Stimulated activated CD4-positive, alpha-beta T cell treated with anti-CD3 and anti-CD28 coated beads, Interleukin-2, amount 100 ng/mL, for 4 hours (primary cell): ENCODE data around the gene INCENP.
"Not testable (repeated sequence)": the region's sequence is repeated elsewhere in the genome, so short reads cannot be mapped to it uniquely, and the experiment has no call there.

Experiments used
- DNase-seq: peaks from one replicate; pipeline ENCODE4 v3.0.0-alpha.2; 2020; ENCODE audit warnings: low read depth

INCENP gene

DNA sequence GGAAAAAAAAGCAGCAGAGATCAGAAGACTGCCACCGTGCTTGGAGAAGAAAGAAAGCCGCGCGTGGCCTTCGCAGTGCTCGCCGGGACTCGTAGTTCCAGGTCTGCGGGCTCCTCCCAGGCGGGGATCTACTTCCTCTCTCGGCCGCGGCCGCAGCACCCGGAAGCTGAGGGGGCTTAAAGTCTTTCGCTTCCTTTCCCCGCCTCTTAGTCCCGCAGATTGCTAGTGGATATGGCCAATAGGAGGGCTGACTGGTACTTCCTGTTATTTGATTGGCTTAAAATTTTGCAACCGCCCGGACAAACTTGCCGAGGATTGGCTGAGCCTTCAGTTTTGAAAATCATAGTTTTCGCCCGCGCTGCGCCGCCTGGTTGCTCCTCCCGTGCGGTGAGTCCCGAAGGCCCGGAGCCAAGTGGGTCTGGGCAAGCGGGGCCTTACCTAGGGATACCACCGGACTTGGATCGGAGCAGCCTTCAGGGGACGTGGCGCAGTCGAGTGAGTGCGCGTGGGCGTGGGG is at the start of gene INCENP:
INCENP (plus strand) TSS at position 343 of the 517 bp plus-strand sequence. CDS start 4,151 bp downstream, outside the sequence.
- DNase-seq, result peak; percentile 92

DNA sequence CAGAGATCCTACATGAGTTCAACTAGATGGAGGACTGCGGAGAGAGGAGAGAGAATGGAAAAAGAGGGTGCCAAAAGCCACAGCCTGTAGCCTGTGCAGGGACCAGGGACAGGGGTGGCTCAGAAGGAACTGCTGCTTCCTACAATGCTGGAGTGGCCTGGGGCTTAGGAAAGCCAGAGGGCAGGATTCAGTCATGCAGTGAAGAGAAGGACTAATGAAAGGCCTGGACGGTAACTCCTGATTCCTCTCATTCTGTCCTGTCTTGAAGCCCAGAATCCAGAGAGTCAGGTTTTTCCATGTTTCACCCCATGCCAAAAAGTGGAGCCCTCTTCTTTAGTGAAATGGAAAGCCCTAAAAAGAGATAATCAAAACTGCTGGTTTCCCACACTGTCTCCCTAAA is 48.4 kb upstream of the INCENP start:
- DNase-seq, result no peak

DNA sequence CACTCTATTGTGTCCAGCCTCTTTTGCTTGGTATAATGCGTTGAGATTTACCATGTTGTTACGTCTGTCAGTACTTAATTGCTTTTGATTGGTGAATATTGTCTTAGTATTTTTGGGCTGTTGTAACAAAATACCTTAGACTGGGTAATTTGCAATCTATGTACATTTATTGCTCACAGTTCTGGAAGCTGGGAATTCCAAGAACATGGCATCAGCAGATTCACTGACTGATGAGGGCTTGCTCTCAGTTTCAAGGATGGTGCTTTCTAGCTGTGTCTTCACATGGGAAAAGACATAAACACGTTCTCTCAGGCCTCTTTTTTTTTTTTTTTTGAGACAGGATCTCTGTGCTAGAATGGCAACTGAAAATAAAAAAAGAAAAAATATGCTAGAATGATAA is 46.7 kb upstream of the INCENP start:
- DNase-seq, result no peak

DNA sequence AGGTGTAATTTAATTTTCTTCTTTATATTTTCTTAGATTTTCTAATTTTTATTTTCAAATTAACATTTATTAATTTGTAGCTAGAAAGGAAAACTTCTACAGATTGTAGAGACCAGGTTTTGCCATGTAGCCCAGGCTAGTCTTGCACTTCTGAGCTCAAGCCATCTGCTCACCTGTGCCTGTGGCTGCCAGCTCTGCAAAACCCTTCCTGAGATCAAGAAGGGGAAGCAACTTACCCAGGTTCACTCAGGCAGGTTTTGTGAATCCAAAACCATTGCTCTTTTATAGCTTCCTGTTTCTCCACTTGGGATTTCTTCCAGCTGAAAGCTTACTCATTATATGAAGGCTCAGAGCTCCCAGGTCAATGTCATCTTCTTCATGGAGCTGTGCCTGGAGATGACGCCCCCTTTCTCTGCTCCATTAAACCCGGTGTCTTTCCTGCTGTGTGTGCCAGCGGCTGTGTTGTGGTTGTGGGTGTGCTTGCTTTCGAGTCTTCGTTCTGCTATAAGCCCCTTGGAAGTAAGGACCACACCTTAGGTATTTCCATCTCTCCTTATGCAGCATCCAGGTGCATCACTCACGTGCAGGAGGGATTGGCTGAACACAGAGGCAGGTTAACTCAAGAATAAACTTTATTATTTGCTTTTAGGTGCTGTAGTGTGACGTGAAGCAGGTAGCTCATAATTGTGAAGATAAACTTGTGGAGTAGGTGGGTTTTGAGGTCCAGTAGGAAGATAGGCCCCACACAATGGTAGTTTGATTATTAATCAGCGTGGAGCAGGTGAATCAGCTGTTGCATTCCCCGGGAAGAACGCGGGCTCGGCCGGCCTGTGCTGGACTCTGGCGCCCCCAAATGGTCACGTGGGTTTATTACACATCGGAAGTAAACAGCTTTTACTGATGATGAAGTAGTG is 42.2 kb upstream of the INCENP start:
- peak; percentile 70 for DNase-seq

DNA sequence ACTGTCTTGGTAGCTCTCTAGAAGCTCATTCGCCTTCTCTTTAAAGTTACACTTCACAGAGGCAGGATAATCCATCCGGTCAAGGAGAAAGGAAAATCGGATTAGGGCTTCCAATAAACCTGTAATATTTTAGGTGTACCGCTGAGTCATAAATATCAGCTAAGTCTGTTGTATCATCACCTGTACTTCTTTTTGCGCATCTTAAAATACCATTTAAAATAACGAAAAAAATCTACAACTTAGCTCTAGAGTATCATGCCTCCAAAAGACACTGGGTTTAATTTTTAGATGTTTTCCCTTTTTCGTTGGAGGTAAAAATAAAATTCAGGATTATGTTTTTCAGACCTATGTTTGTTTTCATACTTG is 41.5 kb upstream of the INCENP start:
- no peak for DNase-seq

DNA sequence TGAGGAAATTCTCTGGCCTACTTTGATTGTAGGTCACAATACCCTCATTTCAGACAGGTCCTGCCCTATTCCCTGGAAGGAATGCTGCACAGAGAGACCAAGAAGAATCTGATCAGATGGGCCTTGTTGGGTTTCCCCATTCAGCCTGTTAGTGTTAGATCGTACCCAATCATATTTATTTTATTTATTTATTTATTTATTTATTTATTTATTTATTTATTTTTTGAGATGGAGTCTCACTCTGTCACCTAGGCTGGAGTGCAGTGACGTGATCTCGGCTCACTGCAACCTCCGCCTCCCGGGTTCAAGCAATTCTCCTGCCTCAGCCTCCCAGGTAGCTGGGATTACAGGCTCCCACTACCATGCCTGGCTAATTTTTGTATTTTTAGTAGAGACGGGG is 39.0 kb upstream of the INCENP start:
- DNase-seq, result not testable (repeated sequence)

DNA sequence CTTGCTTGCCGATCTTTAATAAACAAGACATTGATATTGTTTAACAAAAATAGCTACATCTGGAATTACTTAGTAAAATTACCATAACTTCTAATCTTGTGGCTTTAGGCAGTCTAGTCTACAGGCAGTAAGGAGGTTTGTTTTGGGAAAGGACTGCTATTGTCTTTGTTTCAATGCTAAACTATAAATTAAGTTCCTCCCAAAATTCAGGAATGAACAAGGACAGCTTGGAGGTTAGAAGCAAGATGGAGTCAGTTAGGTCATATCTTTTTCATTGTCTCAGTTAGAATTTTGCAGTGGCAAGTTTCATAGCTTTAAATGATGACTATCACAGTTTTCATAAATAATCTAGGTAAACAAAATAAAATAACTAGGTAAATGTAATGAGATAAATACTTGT is 36.1 kb upstream of the INCENP start:
- DNase-seq, result no peak

DNA sequence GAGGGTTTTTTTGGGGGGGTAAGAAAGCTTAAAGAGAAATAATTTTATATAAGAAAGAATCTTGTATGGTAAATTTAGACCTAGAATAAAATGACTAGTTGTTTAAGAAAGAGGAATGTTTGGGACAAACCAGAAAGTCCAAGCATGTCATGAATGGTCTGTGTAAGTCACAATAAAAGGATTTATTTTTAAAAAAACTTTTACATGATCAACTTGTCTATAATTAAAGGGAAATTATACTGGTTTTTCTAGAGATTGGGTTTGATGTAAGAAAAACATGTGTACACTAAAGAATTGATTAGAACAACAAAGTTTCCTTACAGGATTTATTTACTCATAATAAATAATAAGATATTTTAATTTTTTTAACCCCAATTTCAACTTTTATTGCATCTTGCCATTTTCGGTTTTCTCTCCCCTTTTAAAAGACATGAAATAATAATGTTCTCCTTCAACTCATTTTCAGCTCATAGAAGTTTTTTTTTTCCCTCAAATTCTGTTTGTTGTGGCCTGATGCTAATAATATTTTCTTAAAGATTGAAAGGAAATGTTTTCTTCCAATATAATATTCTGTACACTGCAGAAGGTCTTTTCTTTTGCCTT is 35.4 kb upstream of the INCENP start:
- no peak for DNase-seq

DNA sequence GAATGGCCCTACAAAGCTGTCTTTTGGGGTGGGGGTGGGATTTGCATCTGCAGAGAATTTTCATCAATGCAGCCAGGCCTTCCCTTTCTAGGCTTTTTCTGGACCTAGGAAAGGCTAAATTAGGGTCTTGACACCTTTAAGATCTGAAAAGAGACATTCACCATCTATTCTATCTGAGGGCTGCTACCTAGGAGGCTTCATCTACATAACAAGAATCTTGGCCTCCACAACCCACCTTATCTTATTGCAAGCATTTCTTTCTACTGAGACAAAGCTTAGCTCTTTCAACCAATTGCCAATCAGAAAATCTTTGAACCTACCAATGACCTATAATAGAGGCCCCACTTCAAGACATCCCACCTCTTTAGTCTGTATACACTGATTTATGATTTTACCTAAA is 20.7 kb upstream of the INCENP start:
- DNase-seq, result no peak

DNA sequence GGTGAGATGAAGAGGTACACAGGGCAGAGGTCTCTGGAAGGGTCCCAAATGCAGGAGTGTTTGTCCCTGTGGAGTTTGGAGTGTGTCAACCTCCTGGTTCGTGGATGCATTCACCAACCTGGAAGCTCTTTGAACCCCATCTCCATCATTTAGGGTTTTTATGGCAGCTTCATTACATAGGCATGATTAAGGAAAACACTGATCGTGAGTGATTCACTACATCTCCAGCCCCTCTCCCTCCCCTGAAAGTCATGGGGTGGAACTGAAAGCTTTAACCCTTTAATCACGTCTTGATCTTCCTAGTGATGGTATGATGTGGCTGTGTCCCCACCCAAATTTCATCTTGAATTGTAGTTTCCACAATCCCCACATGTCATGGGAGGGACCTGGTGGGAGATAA is 19.8 kb upstream of the INCENP start:
- DNase-seq, result no peak

DNA sequence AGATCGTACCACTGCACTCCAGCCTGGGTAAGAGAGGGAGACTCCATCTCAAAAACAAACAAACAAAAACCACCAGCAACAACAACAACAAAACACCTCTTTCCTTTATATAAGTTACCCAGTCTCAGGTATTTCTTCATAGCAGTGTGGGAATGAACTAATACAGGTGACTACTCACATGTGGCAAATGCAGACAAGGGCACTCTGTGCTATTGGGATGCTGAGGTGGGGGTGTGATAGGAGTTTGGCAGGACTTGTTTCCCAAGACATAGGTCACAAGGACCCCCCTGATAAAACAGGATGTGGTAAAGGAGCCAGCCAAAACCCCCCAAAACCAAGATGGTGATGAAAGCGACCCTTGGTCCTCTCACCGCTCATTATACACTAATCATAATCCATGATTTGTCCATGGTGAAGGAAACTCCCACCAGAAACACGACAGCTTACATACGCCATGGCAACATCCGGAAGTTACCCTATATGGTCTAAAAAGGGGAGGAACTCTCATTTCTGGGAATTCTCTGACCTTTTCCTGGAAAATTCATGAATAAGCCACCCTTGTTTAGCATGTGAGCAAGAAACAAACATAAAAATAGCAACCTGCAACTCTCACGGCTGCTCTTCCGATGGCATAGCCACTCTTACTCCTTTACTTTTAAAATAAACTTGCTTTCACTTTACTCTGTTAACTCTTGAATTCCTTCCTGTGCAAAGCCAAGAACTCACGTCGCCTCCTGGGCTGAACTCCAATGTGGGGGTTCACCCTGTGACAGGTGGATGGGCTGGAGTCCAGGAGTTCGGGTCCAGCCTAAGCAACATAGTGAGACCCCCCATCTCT is 18.8 kb upstream of the INCENP start:
- no peak for DNase-seq

DNA sequence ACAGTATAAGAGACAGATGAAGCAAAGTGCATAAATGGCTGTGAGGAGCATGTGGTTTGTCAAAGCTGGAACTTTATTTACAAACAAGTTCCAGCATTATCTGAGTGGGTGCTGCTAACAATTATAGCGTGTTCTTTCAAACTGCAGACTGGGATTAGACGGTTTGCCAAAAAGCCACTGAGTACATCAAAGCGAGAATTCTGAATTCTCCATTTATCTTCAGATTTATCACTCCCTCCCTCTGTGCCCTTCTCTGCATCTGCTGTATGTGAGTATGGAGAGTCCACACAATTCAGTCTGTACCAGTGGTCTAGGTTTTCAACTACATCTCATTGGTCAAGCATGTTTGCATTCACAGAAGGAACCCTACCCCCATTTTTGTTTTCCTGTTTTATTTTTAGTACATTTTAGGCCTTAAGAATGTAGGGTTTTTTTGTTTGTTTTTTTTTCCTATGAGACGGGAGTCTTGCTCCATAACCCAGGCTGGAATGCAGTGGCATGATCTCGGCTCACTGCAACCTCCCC is 18.1 kb upstream of the INCENP start:
- DNase-seq, result no peak

DNA sequence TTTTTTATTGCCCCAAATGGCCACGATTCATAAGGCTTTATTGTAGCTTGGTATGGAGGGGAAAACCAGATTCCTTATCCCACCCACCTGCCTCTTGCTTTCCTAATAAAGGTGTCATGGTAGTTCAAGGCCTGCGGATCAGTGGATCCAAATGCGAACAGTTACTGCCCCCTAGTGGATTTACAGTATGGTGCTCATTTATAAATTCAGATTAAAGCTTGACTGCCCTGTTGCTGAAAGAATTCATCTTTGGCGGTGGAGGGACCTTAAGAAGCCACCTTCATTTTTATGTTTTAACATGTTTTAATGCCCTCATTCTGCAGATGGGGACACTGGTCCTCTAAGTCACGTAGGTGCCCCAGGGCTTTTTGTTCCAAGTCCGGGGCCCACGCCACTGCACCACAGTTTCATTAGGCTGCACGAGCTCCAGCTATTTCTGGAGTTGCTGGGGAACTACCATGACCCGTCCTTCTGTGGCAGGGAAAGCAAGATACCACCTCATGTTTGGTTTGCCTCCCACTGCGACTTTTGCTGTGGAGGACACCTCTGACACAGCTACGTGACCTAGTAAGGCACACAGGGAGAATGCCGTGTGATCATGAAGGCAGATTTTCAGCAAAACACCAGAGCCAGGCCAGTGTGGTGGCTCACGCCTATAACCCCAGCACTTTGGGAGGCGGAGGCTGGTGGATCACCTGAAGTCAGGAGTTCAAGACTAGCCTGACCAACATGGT is 15.6 kb upstream of the INCENP start:
- DNase-seq, result peak; percentile 25

DNA sequence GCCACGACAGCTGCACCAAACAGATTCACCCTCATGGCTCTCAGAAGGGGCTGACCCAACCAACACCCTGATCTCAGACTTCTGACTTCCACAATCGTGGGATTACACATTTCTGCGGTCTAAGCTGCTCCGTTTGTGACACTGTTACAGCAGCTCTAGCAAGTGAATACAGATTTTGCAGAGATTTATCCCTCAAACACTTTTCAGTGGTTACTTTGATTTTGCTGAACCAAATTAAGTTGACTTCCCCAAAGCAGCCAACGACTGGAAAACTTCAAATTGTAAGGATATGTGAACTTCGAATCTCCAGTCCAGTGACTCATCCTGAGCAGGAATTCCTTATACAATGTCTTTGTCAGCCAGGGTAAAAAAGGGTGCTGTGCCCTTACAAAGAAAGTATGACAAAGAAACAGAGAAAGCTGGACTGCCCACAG is 14.8 kb upstream of the INCENP start:
- DNase-seq, result no peak

DNA sequence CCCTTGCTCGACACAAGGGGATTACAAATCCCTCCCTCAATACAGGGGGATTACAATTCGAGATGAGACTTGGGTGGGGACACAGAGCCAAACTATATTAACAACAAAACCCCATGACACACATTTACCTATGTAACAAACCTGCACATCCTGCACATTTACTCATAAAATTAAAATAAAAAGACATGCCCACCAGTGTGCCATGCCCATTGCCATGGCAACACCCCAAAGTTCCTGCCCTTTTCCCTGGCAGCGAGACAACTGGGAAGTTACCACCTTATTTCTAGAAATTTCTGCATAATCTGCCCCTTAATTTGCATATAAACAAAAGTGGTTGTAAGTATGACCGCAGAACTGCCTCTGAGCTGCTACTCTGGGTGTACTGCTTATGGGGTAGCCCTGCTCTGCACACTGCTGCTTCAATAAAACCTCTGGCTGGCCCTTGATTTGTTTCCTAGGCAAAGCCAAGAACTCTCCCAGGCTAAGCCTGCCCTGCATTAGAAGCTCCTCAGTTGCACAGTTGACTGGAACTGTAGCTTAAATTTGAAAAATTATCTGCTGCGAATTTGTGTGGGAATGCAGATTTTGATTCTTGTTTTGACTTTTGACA is 8.6 kb upstream of the INCENP start:
- no peak for DNase-seq

DNA sequence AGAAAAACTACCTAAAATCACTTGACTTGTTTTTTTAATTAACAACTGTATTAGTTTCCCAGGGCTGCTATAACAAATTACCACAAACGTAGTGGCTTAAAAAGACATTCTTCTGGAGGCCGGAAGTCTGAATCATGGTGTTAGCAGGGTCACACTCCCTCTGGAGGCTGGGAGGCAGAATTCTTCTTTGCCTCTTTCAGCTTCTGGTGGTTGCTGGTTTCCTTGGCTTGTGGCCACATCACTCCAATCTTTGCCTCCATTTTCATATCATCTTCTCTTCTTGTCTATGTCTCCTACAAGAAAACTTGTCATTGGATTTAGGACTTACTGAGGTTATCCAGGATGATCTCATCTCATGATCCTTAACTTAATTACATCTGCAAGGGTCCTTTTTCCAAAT is 7.4 kb upstream of the INCENP start:
- DNase-seq, result no peak

DNA sequence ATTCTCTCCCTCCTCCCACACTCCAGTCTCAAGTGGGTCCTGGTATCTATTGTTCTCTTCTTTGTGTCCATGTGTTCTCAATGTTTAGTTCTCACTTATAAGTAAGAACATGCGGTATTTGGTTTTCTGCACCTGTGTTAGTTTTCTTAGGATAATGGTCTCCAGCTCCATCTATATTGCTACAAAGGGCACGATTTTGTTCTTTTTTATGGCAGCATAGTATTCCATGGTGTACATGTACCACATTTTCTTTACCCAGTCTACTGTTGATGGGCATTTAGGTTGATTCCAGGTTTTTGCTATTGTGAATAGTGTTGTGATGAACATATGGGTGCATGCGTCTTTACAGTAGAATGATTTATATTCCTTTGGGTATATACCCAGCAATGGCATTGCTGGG is 4.2 kb upstream of the INCENP start:
- no peak for DNase-seq

DNA sequence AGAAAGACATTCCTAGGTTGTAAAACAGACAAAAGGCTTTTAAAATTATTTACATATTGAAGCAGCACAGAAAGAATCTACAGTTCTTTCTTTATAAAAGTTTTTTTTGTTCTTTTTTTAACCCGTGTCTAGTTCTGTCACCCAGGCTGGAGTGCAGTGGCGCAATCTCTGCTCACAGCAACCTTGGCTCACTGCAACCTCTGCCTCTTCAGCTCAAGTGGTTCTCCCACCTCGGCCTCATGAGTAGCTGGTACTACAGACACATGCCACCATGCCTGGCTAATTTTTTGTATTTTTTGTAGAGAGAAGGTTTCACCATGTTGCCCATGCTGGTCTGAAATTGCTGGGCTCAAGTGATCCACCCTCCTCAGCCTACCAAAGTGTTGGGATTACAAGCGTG is 3.8 kb upstream of the INCENP start:
- DNase-seq, result no peak

DNA sequence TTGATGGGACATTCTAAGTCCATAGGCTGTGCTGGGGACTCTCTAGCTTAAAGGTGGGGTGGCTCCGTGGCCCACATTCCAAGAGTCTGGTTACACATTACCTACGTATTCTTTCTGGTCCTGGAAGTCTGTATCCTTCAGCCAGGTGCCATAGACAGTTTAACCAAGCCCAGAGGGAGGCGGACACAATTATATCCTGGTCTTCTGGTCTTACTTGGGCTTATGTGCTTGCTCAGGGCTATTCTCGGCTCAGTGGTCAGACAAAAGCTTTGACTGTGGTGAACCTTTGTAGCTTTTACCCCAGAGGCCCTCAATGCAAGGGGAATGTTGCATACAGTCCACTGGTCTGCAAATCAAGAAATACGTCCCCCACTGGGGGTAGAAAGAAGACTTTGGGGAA is 3.4 kb upstream of the INCENP start:
- DNase-seq, result no peak

DNA sequence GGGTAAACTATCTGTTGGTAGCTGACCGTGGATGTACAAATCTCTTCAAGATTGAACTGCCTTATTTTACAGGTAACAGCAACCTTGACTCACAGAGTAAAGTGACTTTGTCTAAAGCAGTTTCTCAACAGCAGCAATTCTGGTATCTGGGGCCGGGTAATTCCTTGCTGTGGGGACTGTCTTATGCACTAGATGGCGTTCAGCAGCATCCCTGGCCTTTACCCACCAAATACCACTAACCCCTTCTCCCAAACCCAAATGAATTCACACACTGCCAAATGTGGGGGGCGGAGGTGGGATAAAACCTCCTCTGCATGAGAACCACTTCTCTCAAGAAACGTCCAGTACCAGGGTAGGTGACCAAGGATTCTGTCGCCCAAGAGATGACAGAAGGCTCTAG is 1.7 kb upstream of the INCENP start:
- DNase-seq, result no peak
